Neutrophil (primary cell): ENCODE measurements around the gene SPATA9.
"Not testable (repeated sequence)": the region's sequence is repeated elsewhere in the genome, so short reads cannot be mapped to it uniquely, and the experiment has no call there.

Experiments used
- H3K27ac ChIP-seq: fragments of 200-600 bp; sonication (generic); 2 replicates; pipeline ENCODE4 v1.5.1; 2016; ENCODE audit warnings: mild to moderate bottlenecking, moderate library complexity
- H3K27me3 ChIP-seq: fragments of 200-600 bp; sonication (generic); 2 replicates; pipeline ENCODE4 v1.6.0; 2016; ENCODE audit warnings: mild to moderate bottlenecking
- H3K36me3 ChIP-seq: fragments of 200-600 bp; sonication (generic); 2 replicates; pipeline ENCODE4 v1.5.1; 2017
- H3K4me1 ChIP-seq, 2 experiments: fragments of 200-600 bp in 1 of 2; sonication (generic) in 1 of 2; 1 replicate in 1 of 2; 2 replicates in 1 of 2; pipeline versions ENCODE4 v1.5.1 to v1.6.1; 2013 to 2016; ENCODE audit warnings: low read depth in 1 of 2, low read length in 1 of 2, mild to moderate bottlenecking in 1 of 2, moderate library complexity in 1 of 2; ENCODE audit not compliant: control insufficient read depth in 1 of 2, insufficient read depth in 1 of 2
- H3K4me3 ChIP-seq, 2 experiments: fragments of 200-600 bp in 1 of 2; sonication (generic) in 1 of 2; 1 replicate in 1 of 2; 2 replicates in 1 of 2; pipeline ENCODE4 v1.5.1; 2013 to 2016; ENCODE audit warnings: low read depth in 1 of 2, low read length in 1 of 2, mild to moderate bottlenecking in 1 of 2, moderate library complexity in 1 of 2
- H3K9me3 ChIP-seq: fragments of 200-600 bp; sonication (generic); 2 replicates; pipeline ENCODE4 v1.5.1; 2016
- TF ChIP-seq, protein P1 (sequence below): fragments of 200-600 bp; sonication (generic); IDR thresholded peaks from 2 replicates; pipeline ENCODE4 v1.5.1; 2016; ENCODE audit warnings: antibody characterized with exemption

Gene SPATA9

DNA sequence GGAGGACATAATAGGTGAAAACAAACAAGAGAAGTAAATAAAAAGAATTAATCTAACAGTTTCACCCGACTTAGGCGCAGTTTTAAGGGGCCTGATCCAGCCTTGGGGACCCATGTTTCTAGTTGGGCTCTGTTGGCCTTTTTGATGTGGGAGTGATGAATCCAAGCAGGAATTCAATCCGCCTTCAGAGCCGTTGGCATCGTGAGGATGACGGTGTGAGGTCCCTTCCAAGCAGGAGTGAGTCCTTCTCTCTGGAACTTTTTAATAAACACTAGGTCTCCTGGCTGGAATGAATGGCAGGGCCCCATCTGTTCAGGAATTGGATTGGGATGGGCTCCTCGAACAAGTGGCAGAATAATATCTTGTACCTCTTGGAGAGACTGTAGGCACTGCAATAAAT lies 26.1 kb upstream of the SPATA9 start:
- no peaks in the 10 kb centered on the region for H3K4me1 ChIP-seq
- TF ChIP-seq, protein P1, sequence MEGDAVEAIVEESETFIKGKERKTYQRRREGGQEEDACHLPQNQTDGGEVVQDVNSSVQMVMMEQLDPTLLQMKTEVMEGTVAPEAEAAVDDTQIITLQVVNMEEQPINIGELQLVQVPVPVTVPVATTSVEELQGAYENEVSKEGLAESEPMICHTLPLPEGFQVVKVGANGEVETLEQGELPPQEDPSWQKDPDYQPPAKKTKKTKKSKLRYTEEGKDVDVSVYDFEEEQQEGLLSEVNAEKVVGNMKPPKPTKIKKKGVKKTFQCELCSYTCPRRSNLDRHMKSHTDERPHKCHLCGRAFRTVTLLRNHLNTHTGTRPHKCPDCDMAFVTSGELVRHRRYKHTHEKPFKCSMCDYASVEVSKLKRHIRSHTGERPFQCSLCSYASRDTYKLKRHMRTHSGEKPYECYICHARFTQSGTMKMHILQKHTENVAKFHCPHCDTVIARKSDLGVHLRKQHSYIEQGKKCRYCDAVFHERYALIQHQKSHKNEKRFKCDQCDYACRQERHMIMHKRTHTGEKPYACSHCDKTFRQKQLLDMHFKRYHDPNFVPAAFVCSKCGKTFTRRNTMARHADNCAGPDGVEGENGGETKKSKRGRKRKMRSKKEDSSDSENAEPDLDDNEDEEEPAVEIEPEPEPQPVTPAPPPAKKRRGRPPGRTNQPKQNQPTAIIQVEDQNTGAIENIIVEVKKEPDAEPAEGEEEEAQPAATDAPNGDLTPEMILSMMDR = no peak
- H3K36me3 ChIP-seq = no peaks in the 10 kb centered on the region
- H3K27ac ChIP-seq = no peak overlapping the region
- no peak overlapping the region for H3K4me3 ChIP-seq
- no peaks in the 10 kb centered on the region for H3K9me3 ChIP-seq
- H3K27me3 ChIP-seq = no peaks in the 10 kb centered on the region

DNA sequence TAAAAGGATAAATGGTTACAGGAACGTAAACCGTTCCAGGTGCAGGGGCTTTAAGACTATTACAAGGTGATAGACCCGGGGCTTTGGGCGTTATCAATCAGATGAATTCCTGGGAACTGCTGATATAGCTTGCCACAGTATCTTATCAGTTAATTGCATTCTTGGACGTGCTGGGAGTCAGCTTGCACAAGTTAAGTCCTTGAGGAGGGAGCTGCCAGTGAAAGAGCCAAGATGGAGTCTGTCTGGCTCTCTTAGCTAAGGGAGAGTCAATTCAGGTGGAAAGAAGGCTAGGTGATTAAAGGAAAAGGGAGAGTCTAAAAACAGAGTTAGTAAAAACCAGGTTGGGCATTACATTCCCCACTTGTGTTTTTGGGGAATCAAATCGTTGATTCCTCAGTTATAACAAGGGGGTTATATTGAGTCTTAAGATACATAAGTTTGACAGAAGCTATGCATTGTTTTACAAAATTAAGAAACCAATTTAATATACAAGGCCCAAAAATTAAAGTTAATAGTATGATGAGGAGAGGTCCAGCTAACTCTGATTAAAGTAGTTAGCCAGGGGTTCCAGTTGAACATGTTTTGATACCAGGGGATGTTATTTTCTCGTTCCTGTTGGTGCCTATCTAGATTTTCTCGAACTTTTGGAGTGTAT lies 24.9 kb upstream of the SPATA9 start:
- not testable (repeated sequence) for H3K27me3 ChIP-seq, H3K4me1 ChIP-seq, H3K9me3 ChIP-seq, H3K27ac ChIP-seq, H3K4me3 ChIP-seq, H3K36me3 ChIP-seq

DNA sequence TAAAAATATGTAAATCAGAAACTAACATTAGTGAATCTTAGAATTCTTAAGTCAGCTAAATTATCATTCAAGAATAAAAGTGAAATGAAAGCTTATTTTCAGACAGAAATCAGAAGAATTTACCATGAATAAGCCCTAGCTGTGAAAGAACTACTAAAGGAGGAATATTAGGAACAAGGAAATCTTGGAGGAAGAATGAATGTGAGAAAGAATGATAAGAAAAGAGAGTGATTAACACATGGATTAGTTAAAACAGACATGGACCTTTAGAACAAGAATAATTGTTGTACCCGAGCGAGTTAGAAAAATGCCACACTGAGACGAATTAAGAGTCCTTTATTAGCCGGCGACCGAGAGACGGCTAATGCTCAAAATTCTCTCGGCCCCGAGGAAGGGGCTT lies 24.3 kb upstream of the SPATA9 start:
- Histone ChIP-seq H3K27ac (no peak overlapping the region), H3K4me3 (no peak overlapping the region), H3K36me3 (no peaks in the 10 kb centered on the region), H3K9me3 (no peaks in the 10 kb centered on the region), H3K27me3 (no peaks in the 10 kb centered on the region), H3K4me1 (no peaks in the 10 kb centered on the region)
- TF ChIP-seq, protein P1 = no peak

DNA sequence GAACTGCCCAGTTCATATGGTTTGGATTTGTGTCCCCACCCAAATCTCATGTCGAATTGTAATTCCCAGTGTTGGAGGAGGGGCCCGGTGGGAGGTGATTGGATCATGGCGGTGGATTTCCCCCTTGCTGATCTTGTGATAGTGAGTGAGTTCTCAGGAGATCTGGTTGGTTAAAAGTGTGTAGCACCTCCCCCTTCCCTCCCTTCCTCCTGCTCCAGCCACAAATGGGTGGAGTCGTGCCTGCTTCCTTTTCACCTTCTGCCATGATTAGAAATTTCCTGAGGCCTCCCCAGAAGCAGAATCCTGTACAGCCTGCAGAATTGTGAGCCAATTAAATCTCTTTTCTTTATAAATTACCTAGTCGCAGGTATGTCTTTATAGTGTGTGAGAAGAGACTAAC lies 23.4 kb upstream of the SPATA9 start:
- H3K4me3 ChIP-seq, H3K36me3 ChIP-seq, H3K4me1 ChIP-seq, H3K27me3 ChIP-seq, H3K9me3 ChIP-seq, H3K27ac ChIP-seq: not testable (repeated sequence)

DNA sequence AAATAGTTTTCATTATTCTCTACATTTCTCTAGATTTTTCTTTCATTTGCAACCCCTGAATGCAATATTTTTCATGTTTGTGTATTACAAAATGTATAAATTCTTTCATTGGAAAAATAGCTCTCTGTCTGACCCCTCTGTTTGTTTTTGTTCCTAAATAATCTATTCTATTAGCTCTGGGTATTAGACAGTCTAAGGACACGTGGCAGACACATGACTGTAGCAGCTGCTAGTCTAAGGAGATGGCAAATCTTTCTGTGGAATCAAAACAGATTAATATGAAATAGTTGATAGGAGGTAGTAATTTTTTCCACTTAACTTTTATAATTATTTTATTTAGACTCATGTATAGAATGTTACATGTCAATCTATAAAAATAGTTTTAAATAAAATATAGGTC lies 21.4 kb upstream of the SPATA9 start:
- no peak overlapping the region for H3K27ac ChIP-seq
- H3K36me3 ChIP-seq = no peaks in the 10 kb centered on the region
- TF ChIP-seq, protein P1 = no peak
- no peaks in the 10 kb centered on the region for H3K9me3 ChIP-seq
- H3K4me1 ChIP-seq = no peaks in the 10 kb centered on the region
- no peaks in the 10 kb centered on the region for H3K27me3 ChIP-seq
- H3K4me3 ChIP-seq = no peak overlapping the region

DNA sequence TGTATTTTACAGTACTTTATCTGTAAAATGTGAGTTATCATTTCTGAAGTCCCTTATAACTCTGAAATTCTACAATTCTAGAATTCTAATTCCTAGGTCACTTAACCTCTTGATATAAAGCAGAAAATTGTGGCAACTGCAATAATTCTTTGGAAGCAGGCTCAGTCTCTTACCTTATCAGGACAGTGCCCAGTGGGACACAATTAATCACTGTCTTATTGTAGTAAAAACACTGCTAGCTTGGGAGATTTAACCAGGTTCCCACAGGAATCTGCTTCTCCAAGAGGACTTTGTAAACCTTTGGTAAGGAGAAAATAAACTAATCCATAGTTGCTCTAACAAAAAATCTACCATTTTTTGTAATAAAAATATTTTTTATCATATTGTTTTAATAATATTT lies 18.3 kb upstream of the SPATA9 start:
- no peaks in the 10 kb centered on the region for H3K36me3 ChIP-seq
- no peaks in the 10 kb centered on the region for H3K4me1 ChIP-seq
- TF ChIP-seq, protein P1 = no peak
- H3K27ac ChIP-seq = no peak overlapping the region
- H3K27me3 ChIP-seq = no peaks in the 10 kb centered on the region
- no peak overlapping the region for H3K4me3 ChIP-seq
- no peaks in the 10 kb centered on the region for H3K9me3 ChIP-seq

DNA sequence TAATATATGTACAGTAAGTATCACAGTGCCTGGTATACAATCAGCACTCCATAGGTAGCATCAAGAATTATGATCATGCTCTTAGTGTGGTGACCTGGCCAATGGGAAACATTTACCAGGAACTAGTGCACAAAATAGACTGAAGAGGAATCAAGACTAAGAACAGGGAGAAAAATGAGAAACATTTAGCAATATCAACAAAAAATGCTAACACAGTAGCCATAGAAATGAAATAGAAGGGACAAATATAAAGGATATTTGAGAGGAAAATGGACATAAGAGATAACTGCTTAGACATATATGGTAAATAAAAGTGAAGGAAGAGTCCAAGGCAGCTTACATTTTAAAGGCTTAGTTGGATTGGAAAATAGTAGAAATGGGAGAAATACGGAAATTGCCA lies 16.5 kb upstream of the SPATA9 start:
- H3K9me3 ChIP-seq = no peaks in the 10 kb centered on the region
- H3K27me3 ChIP-seq = no peaks in the 10 kb centered on the region
- H3K27ac ChIP-seq = no peak overlapping the region
- no peaks in the 10 kb centered on the region for H3K36me3 ChIP-seq
- H3K4me1 ChIP-seq = no peaks in the 10 kb centered on the region
- H3K4me3 ChIP-seq = no peak overlapping the region
- TF ChIP-seq, protein P1 = no peak
